Kidney (tissue), 14 donors: ENCODE data around the gene RTL1. TPM values are rescaled to one million over a fixed set of nuclear protein-coding genes. Genes with fewer than 3 reads are reported as not detected.

Source experiments
- DNase-seq, 5 donors: peaks; one replicate each; pipeline ENCODE4 v3.0.0-alpha.2; 2013 to 2020
- FAIRE-seq: peaks from 2 replicates; lab custom pipeline; 2012; peaks lifted over from hg19 to GRCh38; lab: Jason Lieb, UNC
- H3K27ac ChIP-seq, 2 donors: one replicate each; pipeline ENCODE4 v1.7.0; 2013; ENCODE audit warnings: low read depth in 2 of 2, low read length in 2 of 2, inconsistent platforms in 1 of 2
- H3K27me3 ChIP-seq: one replicate; pipeline ENCODE4 v1.7.1; 2013; ENCODE audit warnings: low read length, inconsistent platforms; ENCODE audit not compliant: control insufficient read depth, insufficient read depth
- H3K36me3 ChIP-seq, 3 donors: one replicate each; pipeline versions ENCODE4 v1.7.0 to v1.7.1; 2013; ENCODE audit warnings: low read length in 3 of 3, control low read depth in 1 of 3, inconsistent platforms in 1 of 3; ENCODE audit not compliant: insufficient read depth in 3 of 3, control insufficient read depth in 2 of 3
- H3K4me1 ChIP-seq, 3 donors: one replicate each; pipeline versions ENCODE4 v1.7.0 to v1.7.1; 2013; ENCODE audit warnings: low read length in 3 of 3, inconsistent platforms in 1 of 3, low read depth in 1 of 3; ENCODE audit not compliant: control insufficient read depth in 2 of 3, insufficient read depth in 2 of 3
- H3K4me3 ChIP-seq, 3 donors: one replicate each; pipeline versions ENCODE4 v1.7.0 to v1.8.1; 2013; ENCODE audit warnings: low read length in 3 of 3, control low read depth in 1 of 3, inconsistent platforms in 1 of 3
- H3K9ac ChIP-seq, 3 donors: one replicate each; pipeline versions ENCODE4 v1.7.0 to v1.7.1; 2013; ENCODE audit warnings: low read length in 3 of 3, control low read depth in 1 of 3, inconsistent platforms in 1 of 3
- H3K9me3 ChIP-seq, 3 donors: one replicate each; pipeline versions ENCODE4 v1.7.0 to v1.7.1; 2013; ENCODE audit warnings: low read length in 3 of 3, control low read depth in 1 of 3, inconsistent platforms in 1 of 3; ENCODE audit not compliant: control insufficient read depth in 2 of 3, insufficient read depth in 1 of 3
- CTCF ChIP-seq: IDR thresholded peaks from 3 replicates; pipeline ENCODE4 v1.5.1; 2012; ENCODE audit warnings: mild to moderate bottlenecking, moderate library complexity, borderline replicate concordance; ENCODE audit not compliant: insufficient read depth; ENCODE audit errors: extremely low read depth
- intact Hi-C: fragments of 100-400 bp; cut with DNase I; formaldehyde crosslinking; loops from one replicate; pipeline ENCODE4 v1.11.1; 2022
- polyA plus RNA-seq: library from polyadenylated mRNA; stranded (reverse); fragments of 350-450 nt; fragmentation: Illumina TruSeq; extraction: RNeasy Lipid Tissue Mini Kit (QIAGEN cat#74804); gene quantifications from one replicate; pipeline ENCODE4 v1.2.3, GENCODE V29; 2014; ENCODE audit warnings: low read depth, low replicate concordance; ENCODE audit not compliant: insufficient read depth
- total RNA-seq: library from RNA; stranded (reverse); fragmentation: NEBNext Ultra II Directional; extraction: Animal tissue kit (Norgen Biotek cat#: 25700); gene quantifications from one replicate; pipeline ENCODE4 v1.2.1, GENCODE V29; 2021
- donor health status: control.
- donor health status: control.
- donor health status: control.
- donor health status: control.
- donor health status: control.
- donor health status: DM: yes; HTN: yes; CAD: no.
- donor health status: Normal renal cell carcinoma (clear cell type).

RTL1 gene
- total and polyA plus RNA-seq, 2 donors from 2014 or later, result not detected

- FAIRE-seq, result no peak
- H3K9ac ChIP-seq, result no peak overlapping the region
Measured at GRCh38 chr14:100842799-100843198, 60.7 kb downstream of the RTL1 start.

GRCh38 chr14:100841761-100842403 is 61.6 kb downstream of the RTL1 start:
- no peak for TF ChIP-seq CTCF
- Histone ChIP-seq H3K4me1 (no peaks in the 10 kb centered on the region), H3K36me3 (no peaks in the 10 kb centered on the region), H3K27me3 (no peaks in the 10 kb centered on the region), H3K9ac (no peak overlapping the region), H3K27ac (no peak overlapping the region), H3K4me3 (no peak overlapping the region), H3K9me3 (no peaks in the 10 kb centered on the region)
- intact Hi-C loops, result no loop called here
- FAIRE-seq (no peak), DNase-seq (peak in 3 of 5 donors; percentile 28 to 43 (median 28))

More at GRCh38 chr14:100842799-100843198, 60.7 kb downstream of the RTL1 start:
- TF ChIP-seq CTCF, result no peak
- no peaks in the 10 kb centered on the region for H3K36me3 ChIP-seq
- no peaks in the 10 kb centered on the region for H3K4me1 ChIP-seq
- H3K27me3 ChIP-seq, result no peaks in the 10 kb centered on the region
- peak in 1 of 5 donors; percentile 45 for DNase-seq
- no peak overlapping the region for H3K27ac ChIP-seq
- H3K4me3 ChIP-seq, result no peak overlapping the region
- H3K9me3 ChIP-seq, result no peaks in the 10 kb centered on the region
- intact Hi-C loops, result no loop called here

GRCh38 chr14:100841066-100841760 is 62.3 kb downstream of the RTL1 start:
- H3K9ac ChIP-seq, result no peak overlapping the region
- intact Hi-C loops, result no loop called here
- no peaks in the 10 kb centered on the region for H3K4me1 ChIP-seq
- no peaks in the 10 kb centered on the region for H3K9me3 ChIP-seq
- H3K4me3 ChIP-seq, result no peak overlapping the region
- no peak for FAIRE-seq
- DNase-seq, result peak in 1 of 5 donors; percentile 45
- TF ChIP-seq CTCF, result no peak
- H3K36me3 ChIP-seq, result no peaks in the 10 kb centered on the region
- H3K27me3 ChIP-seq, result no peaks in the 10 kb centered on the region
- no peak overlapping the region for H3K27ac ChIP-seq
